ENCODE measurements around the gene ADCY7.

Gene ADCY7

GRCh38 chr16:50251375-50252081 lies 14.8 kb upstream of the ADCY7 start:
- no peak for DNase-seq

GRCh38 chr16:50252082-50252611 lies 14.2 kb upstream of the ADCY7 start:
- no peak for DNase-seq

GRCh38 chr16:50252874-50253513 lies 13.4 kb upstream of the ADCY7 start:
- no peak for DNase-seq

- DNase-seq = no peak
These were observed 12.8 kb upstream of the ADCY7 start for GRCh38 chr16:50253514-50253910.

- no peak for DNase-seq
These were observed 12.3 kb upstream of the ADCY7 start for GRCh38 chr16:50254072-50254471.

- DNase-seq = no peak
These were observed 10.8 kb upstream of the ADCY7 start for GRCh38 chr16:50255538-50255937.

- DNase-seq = no peak
These were observed 9.7 kb upstream of the ADCY7 start for GRCh38 chr16:50256604-50257003.

GRCh38 chr16:50257876-50258275 lies 8.5 kb upstream of the ADCY7 start:
- DNase-seq = no peak

GRCh38 chr16:50259334-50260205 lies 6.8 kb upstream of the ADCY7 start:
- peak; percentile 80 for DNase-seq

GRCh38 chr16:50260206-50261159 lies 5.9 kb upstream of the ADCY7 start:
- DNase-seq = no peak

GRCh38 chr16:50261160-50261706 lies 5.1 kb upstream of the ADCY7 start:
- DNase-seq = no peak

- DNase-seq = no peak
These were observed 4.6 kb upstream of the ADCY7 start for GRCh38 chr16:50261707-50262235.

- no peak for DNase-seq
These were observed 3.1 kb upstream of the ADCY7 start for GRCh38 chr16:50263060-50263909.

GRCh38 chr16:50263940-50264929 lies 2.1 kb upstream of the ADCY7 start:
- DNase-seq = no peak

- no peak for DNase-seq
These were observed 1.1 kb upstream of the ADCY7 start for GRCh38 chr16:50265260-50265659.

- no peak for DNase-seq
These were observed 525 bp upstream of the ADCY7 start for GRCh38 chr16:50265716-50266336.

GRCh38 chr16:50267151-50267631 lies 840 bp downstream of the ADCY7 start:
- DNase-seq = no peak

- DNase-seq = no peak
These were observed 1.3 kb downstream of the ADCY7 start for GRCh38 chr16:50267651-50268050.

GRCh38 chr16:50268352-50268751 lies 2.0 kb downstream of the ADCY7 start:
- DNase-seq = no peak
